Left lung (tissue), 10 donors: ENCODE measurements around the gene ADGRB2. TPM values are rescaled to one million over a fixed set of nuclear protein-coding genes. Genes with fewer than 3 reads are reported as not detected.
A peak's percentile ranks its signal among the peaks of the same experiment; 100 is the strongest.

Experiments used
- ATAC-seq: fragments of 200-7000 bp; cut with Tn5 transposase; one replicate; pipeline ENCODE4 v1.9.1; 2020; ENCODE audit warnings: moderate library complexity
- DNase-seq, 4 donors: peaks; one replicate each; pipeline ENCODE4 v3.0.0-alpha.2; 2013 to 2020
- H3K27ac ChIP-seq, 2 donors: fragments of 200-600 bp; sonication (generic) in 1 of 2; one replicate each; pipeline versions ENCODE4 v1.5.0 to v1.8.0; 2020 to 2021
- H3K27me3 ChIP-seq, 2 donors: fragments of 200-600 bp; sonication (generic) in 1 of 2; one replicate each; pipeline versions ENCODE4 v1.5.0 to v1.8.0; 2020 to 2021
- H3K36me3 ChIP-seq, 2 donors: fragments of 200-600 bp; sonication (generic) in 1 of 2; one replicate each; pipeline versions ENCODE4 v1.5.0 to v1.8.0; 2020 to 2021
- H3K4me1 ChIP-seq, 2 donors: fragments of 200-600 bp; one replicate each; pipeline ENCODE4 v1.8.0; 2021
- H3K4me3 ChIP-seq, 2 donors: fragments of 200-600 bp; sonication (generic) in 1 of 2; one replicate each; pipeline versions ENCODE4 v1.5.0 to v1.8.0; 2020 to 2021; ENCODE audit warnings: mild to moderate bottlenecking in 1 of 2
- H3K9me3 ChIP-seq, 2 donors: fragments of 200-600 bp; sonication (generic) in 1 of 2; one replicate each; pipeline versions ENCODE4 v1.5.0 to v1.8.0; 2020 to 2021
- intact Hi-C, 2 donors: fragments of 100-400 bp; cut with DNase I; formaldehyde crosslinking; loops; one replicate each; pipeline versions ENCODE4 v1.11.2 to v1.14.2; 2022
- polyA plus RNA-seq, 6 donors: library from polyadenylated mRNA; unstranded; fragments of 120-200 nt; gene quantifications; one replicate each; pipeline ENCODE4 v1.2.1, GENCODE V29; 2013; ENCODE audit not compliant: insufficient read length in 6 of 6
- total RNA-seq, 2 donors: library from RNA; stranded (reverse); fragmentation: NEBNext Ultra II Directional; extraction: Animal tissue kit (Norgen Biotek cat#: 25700); gene quantifications; one replicate each; pipeline ENCODE4 v1.2.1, GENCODE V29; 2021
- TF ChIP-seq, protein P1 (sequence below), 2 donors: fragments of 200-600 bp; sonication (generic) in 1 of 2; IDR thresholded peaks; one replicate each; pipeline versions ENCODE4 v1.5.0 to v1.8.0; 2021; ENCODE audit warnings: antibody characterized with exemption in 2 of 2
- donor health status: DM: no; HTN: yes; CAD: no.
- donor health status: DM: no; HTN: no; CAD: no.

The ADGRB2 gene
- total and polyA plus RNA-seq, 8 donors, result 1.8 to 27.1 (median 16.7) TPM

DNA sequence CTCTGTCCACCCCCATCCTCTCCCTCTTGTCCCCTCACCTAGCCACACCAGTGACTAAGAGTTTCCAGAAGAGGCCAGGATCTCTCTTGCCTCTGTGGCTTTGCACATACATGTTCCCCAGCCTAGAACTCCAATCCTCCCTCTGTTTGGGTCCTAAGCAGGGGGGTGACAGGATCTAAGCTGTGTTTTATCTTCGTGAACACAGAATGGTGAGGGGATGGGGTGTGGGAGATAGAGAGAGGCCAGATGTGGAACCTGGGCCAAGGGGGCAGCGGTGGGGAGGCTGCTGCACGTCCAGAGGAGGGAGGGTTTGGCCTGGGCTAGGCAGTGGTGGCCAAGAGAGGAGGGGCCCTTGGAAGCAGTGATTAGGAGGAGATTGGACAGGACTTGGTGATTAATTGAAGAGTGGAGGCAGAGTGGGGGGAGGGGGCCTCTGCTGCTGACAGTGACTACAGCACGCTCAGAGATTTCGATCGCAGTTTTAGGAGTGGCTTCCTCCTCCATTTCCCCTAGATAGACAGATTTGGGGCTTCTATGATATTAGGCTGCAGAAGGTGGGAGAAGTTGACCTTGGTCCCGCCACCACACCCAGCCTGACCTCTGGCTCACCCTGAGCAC is 17.1 kb upstream of the ADGRB2 start:
- peaks cover 0 to 21% of the 10 kb centered on the region in 2 donors for H3K27me3 ChIP-seq
- DNase-seq, result peak in 1 of 4 donors; percentile 57
- TF ChIP-seq, protein P1, sequence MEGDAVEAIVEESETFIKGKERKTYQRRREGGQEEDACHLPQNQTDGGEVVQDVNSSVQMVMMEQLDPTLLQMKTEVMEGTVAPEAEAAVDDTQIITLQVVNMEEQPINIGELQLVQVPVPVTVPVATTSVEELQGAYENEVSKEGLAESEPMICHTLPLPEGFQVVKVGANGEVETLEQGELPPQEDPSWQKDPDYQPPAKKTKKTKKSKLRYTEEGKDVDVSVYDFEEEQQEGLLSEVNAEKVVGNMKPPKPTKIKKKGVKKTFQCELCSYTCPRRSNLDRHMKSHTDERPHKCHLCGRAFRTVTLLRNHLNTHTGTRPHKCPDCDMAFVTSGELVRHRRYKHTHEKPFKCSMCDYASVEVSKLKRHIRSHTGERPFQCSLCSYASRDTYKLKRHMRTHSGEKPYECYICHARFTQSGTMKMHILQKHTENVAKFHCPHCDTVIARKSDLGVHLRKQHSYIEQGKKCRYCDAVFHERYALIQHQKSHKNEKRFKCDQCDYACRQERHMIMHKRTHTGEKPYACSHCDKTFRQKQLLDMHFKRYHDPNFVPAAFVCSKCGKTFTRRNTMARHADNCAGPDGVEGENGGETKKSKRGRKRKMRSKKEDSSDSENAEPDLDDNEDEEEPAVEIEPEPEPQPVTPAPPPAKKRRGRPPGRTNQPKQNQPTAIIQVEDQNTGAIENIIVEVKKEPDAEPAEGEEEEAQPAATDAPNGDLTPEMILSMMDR (IDR thresholded peaks at IDR 0.05), result no peak
- ATAC-seq, result no peak
- H3K36me3 ChIP-seq, result no peaks in the 10 kb centered on the region
- H3K27ac ChIP-seq, result no peak overlapping the region
- H3K9me3 ChIP-seq, result no peaks in the 10 kb centered on the region
- intact Hi-C loops, result loop anchor here in 1 of 2 donors (10.0 kb wide), 1 partner anchor 206 kb away; the partner anchor contains the start of gene TINAGL1
- H3K4me3 ChIP-seq, result no peak overlapping the region
- H3K4me1 ChIP-seq, result peaks cover 0 to 4% of the 10 kb centered on the region in 2 donors

DNA sequence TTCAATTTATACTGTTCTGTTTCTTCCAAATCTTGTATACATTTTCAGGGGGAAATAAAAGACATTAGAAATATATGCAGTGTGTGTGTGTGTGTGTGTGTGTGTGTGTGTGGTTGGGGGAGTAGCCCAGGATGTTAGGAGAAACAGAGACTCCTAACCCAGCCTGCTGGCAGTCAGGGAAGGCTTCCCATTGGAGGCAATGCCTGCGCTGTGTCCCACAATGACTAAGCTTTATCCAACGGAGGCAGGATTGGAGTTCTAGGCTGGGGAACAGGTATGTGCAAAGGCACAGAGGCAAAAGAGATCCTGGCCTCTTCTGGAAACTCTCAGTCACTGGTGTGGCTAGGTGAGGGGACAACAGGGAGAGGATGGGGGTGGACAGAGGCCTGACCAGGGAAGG is 16.5 kb upstream of the ADGRB2 start:
- Histone ChIP-seq H3K4me3 (no peak overlapping the region), H3K9me3 (no peaks in the 10 kb centered on the region), H3K27me3 (peaks cover 0 to 27% of the 10 kb centered on the region in 2 donors), H3K4me1 (peaks cover 0 to 4% of the 10 kb centered on the region in 2 donors), H3K36me3 (no peaks in the 10 kb centered on the region), H3K27ac (no peak overlapping the region)
- TF ChIP-seq, protein P1 (IDR thresholded peaks at IDR 0.05), result no peak
- DNase-seq (no peak), ATAC-seq (no peak)
- intact Hi-C loops, result loop anchor here in 1 of 2 donors (10.0 kb wide), 1 partner anchor 206 kb away; the partner anchor contains the start of gene TINAGL1

GRCh38 chr1:31779687-31780086 is 15.5 kb upstream of the ADGRB2 start:
- ATAC-seq (no peak), DNase-seq (no peak)
- TF ChIP-seq, protein P1 (IDR thresholded peaks at IDR 0.05), result no peak
- no peak overlapping the region for H3K27ac ChIP-seq
- peaks cover 0 to 4% of the 10 kb centered on the region in 2 donors for H3K4me1 ChIP-seq
- peaks cover 0 to 36% of the 10 kb centered on the region in 2 donors for H3K27me3 ChIP-seq
- no peaks in the 10 kb centered on the region for H3K9me3 ChIP-seq
- H3K4me3 ChIP-seq, result no peak overlapping the region
- no peaks in the 10 kb centered on the region for H3K36me3 ChIP-seq
- intact Hi-C loops, result loop anchor here in 1 of 2 donors (10.0 kb wide), 1 partner anchor 205 kb away; the partner anchor contains the start of gene TINAGL1

GRCh38 chr1:31778763-31779488 is 14.8 kb upstream of the ADGRB2 start:
- ATAC-seq (no peak), DNase-seq (no peak)
- no peak overlapping the region for H3K4me3 ChIP-seq
- TF ChIP-seq, protein P1 (IDR thresholded peaks at IDR 0.05), result no peak
- no peaks in the 10 kb centered on the region for H3K36me3 ChIP-seq
- intact Hi-C loops, result no loop called here
- H3K4me1 ChIP-seq, result peaks cover 0 to 4% of the 10 kb centered on the region in 2 donors
- H3K9me3 ChIP-seq, result no peaks in the 10 kb centered on the region
- no peak overlapping the region for H3K27ac ChIP-seq
- peaks cover 7 to 44% of the 10 kb centered on the region in 2 donors for H3K27me3 ChIP-seq

DNA sequence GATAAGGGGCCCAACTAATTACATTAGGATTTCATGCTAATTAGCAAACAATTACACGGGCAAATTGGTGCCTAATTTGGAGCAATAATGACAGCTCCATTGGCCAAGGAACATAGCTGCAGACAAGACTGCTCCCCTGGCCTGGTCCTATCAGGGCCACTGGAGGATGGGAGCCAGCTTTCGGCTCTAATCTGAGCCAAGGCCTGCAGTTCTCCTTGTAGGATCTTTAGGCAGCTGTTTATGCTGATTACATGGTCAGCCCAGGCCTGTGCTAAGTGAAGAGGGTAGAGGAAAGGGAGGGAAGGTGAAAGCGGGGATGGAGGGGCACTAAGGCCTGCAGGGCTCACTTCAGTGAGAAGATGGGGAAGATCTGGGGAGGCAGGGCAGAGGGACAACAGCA is 12.4 kb upstream of the ADGRB2 start:
- H3K27ac ChIP-seq, result no peak overlapping the region
- H3K4me1 ChIP-seq, result peaks cover 7 to 14% of the 10 kb centered on the region in 2 donors
- H3K36me3 ChIP-seq, result no peaks in the 10 kb centered on the region
- no peaks in the 10 kb centered on the region for H3K9me3 ChIP-seq
- intact Hi-C loops, result no loop called here
- DNase-seq (peak in 1 of 4 donors; percentile 55), ATAC-seq (no peak)
- TF ChIP-seq, protein P1 (IDR thresholded peaks at IDR 0.05), result no peak
- H3K27me3 ChIP-seq, result peaks cover 29 to 64% of the 10 kb centered on the region in 2 donors
- H3K4me3 ChIP-seq, result no peak overlapping the region
